IPS DF 4.7 (cell line): Measurements from ENCODE around the gene NDST1.
"Not testable (repeated sequence)": the region's sequence is repeated elsewhere in the genome, so short reads cannot be mapped to it uniquely, and the experiment has no call there.

ENCODE experiments used
- DNase-seq: peaks from one replicate; pipeline ENCODE4 v3.0.0-alpha.2; 2013; ENCODE audit warnings: low spot score; ENCODE audit errors: extremely low read depth

NDST1 gene

GRCh38 chr5:150508277-150508640 lies 328 bp downstream of the NDST1 start:
- DNase-seq: no peak

- no peak for DNase-seq
These were observed 897 bp downstream of the NDST1 start for GRCh38 chr5:150508828-150509227.

- no peak for DNase-seq
These were observed 2.1 kb downstream of the NDST1 start for GRCh38 chr5:150509992-150510391.

GRCh38 chr5:150510460-150511263 lies 2.7 kb downstream of the NDST1 start:
- no peak for DNase-seq

GRCh38 chr5:150511578-150512367 lies 3.8 kb downstream of the NDST1 start:
- no peak for DNase-seq

- DNase-seq: no peak
These were observed 4.4 kb downstream of the NDST1 start for GRCh38 chr5:150512368-150512747.

- no peak for DNase-seq
These were observed 5.7 kb downstream of the NDST1 start for GRCh38 chr5:150513375-150514309.

- no peak for DNase-seq
These were observed 6.8 kb downstream of the NDST1 start for GRCh38 chr5:150514708-150515211.

- DNase-seq: no peak
These were observed 7.5 kb downstream of the NDST1 start for GRCh38 chr5:150515446-150515845.

GRCh38 chr5:150516011-150516410 lies 8.1 kb downstream of the NDST1 start:
- DNase-seq: no peak

- no peak for DNase-seq
These were observed 9.6 kb downstream of the NDST1 start for GRCh38 chr5:150517272-150518152.

GRCh38 chr5:150518712-150519559 lies 11.0 kb downstream of the NDST1 start:
- not testable (repeated sequence) for DNase-seq

- no peak for DNase-seq
These were observed 11.6 kb downstream of the NDST1 start for GRCh38 chr5:150519560-150519945.

- no peak for DNase-seq
These were observed 12.0 kb downstream of the NDST1 start for GRCh38 chr5:150519978-150520377.

- no peak for DNase-seq
These were observed 13.0 kb downstream of the NDST1 start for GRCh38 chr5:150520747-150521521.

GRCh38 chr5:150521522-150521817 lies 13.5 kb downstream of the NDST1 start:
- no peak for DNase-seq

- no peak for DNase-seq
These were observed 14.1 kb downstream of the NDST1 start for GRCh38 chr5:150521939-150522503.
